ENCODE data around the gene SETD1A. TPM values are rescaled to one million over a fixed set of nuclear protein-coding genes. Genes with fewer than 3 reads are reported as not detected.

The SETD1A gene
- total and polyA plus RNA-seq, 9 of the 15 experiments (the other 6 are each of a cell fraction or from before 2014, with no cell fraction given): 0.08 to 36.0 (median 4.2) TPM

GRCh38 chr16:30984669-30985400 lies 27.3 kb downstream of the SETD1A start, which contains the start of gene HSD3B7 (continued):
- TF ChIP-seq KLF13 (tag; IDR thresholded peaks at IDR 0.05; ENCODE audit: borderline replicate concordance, low read depth) (0 out of 2 replicates have a peak, but pooled peaks have one; percentile 35), MEF2A (IDR thresholded peaks at IDR 0.05; ENCODE audit: control insufficient read depth, low read depth, low read length) (0 out of 2 replicates have a peak, but pooled peaks have one; percentile 12), ESRRA (IDR thresholded peaks at IDR 0.05; ENCODE audit: borderline replicate concordance, low read depth) (peak; percentile 30; the same call in 1 of the 2 replicates), POLR2AphosphoS5 (IDR thresholded peaks at IDR 0.05; ENCODE audit: control insufficient read depth, insufficient read depth, low read depth, low read length) (peak; percentile 77; the same call in 1 of the 2 replicates), FOXJ2 (tag; IDR thresholded peaks at IDR 0.05) (no peak), STAG1 (CRISPR knock-in tag; IDR thresholded peaks at IDR 0.05; ENCODE audit: borderline replicate concordance) (peak; percentile 80), VEZF1 (CRISPR knock-in tag; IDR thresholded peaks at IDR 0.05) (peak; percentile 88), SMAD1 (IDR thresholded peaks at IDR 0.05; ENCODE audit: low read depth, low read length, partially characterized antibody) (no peak), ARID3A (IDR thresholded peaks at IDR 0.05; ENCODE audit: borderline replicate concordance, low read depth, low read length) (no peak), XRCC5 (IDR thresholded peaks at IDR 0.05; ENCODE audit: low read depth, low read length) (peak; percentile 94), ETV1 (tag; conservative IDR thresholded peaks at IDR 0.05; ENCODE audit: low read depth) (peak; percentile 26; the same call in 1 of the 2 replicates), CTCF (IDR thresholded peaks at IDR 0.05 in 2 of 3, conservative IDR thresholded peaks at IDR 0.05 in 1 of 3; ENCODE audit: insufficient read depth in 2 of 3, low read depth in 1 of 3, low read length in 3 of 3) (peak; percentile 90 to 95 (median 92)), THAP12 (CRISPR knock-in tag; IDR thresholded peaks at IDR 0.05) (0 out of 2 replicates have a peak, but pooled peaks have one; percentile 57), TSHZ1 (CRISPR knock-in tag; IDR thresholded peaks at IDR 0.05) (no peak)
